ENCODE data around the gene PAX5.

DNA sequence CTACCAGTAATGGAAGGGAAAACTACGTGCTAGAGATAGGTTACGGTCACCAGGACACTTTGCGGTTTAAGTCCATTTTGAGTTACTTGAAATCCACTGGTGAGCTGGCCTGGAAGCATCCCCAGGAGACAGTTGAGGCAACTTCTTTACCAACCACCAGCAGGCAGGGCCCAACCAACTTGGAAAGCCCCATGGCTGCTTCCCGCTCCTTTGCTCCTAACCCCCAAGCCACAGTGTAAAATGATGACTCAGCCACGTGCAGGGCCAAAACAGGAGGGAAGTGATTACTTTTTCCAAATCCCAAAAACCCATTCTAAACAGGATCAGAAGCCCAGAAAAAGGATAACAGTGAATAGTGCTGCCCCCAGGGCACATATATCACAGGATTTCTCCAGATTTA is 87.4 kb downstream of the PAX5 start:
- TF ChIP-seq ZBTB8A (CRISPR knock-in tag; IDR thresholded peaks at IDR 0.05; ENCODE audit: borderline replicate concordance, low read depth) (no peak), PTBP1 (IDR thresholded peaks at IDR 0.05; ENCODE audit: low read depth, low read length, poor library complexity, severe bottlenecking) (no peak), PRMT3 (CRISPR knock-in tag; IDR thresholded peaks at IDR 0.05; ENCODE audit: borderline replicate concordance, low read depth) (no peak)
- TF ChIP-seq, protein P1, sequence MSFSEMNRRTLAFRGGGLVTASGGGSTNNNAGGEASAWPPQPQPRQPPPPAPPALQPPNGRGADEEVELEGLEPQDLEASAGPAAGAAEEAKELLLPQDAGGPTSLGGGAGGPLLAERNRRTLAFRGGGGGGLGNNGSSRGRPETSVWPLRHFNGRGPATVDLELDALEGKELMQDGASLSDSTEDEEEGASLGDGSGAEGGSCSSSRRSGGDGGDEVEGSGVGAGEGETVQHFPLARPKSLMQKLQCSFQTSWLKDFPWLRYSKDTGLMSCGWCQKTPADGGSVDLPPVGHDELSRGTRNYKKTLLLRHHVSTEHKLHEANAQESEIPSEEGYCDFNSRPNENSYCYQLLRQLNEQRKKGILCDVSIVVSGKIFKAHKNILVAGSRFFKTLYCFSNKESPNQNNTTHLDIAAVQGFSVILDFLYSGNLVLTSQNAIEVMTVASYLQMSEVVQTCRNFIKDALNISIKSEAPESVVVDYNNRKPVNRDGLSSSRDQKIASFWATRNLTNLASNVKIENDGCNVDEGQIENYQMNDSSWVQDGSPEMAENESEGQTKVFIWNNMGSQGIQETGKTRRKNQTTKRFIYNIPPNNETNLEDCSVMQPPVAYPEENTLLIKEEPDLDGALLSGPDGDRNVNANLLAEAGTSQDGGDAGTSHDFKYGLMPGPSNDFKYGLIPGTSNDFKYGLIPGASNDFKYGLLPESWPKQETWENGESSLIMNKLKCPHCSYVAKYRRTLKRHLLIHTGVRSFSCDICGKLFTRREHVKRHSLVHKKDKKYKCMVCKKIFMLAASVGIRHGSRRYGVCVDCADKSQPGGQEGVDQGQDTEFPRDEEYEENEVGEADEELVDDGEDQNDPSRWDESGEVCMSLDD (CRISPR knock-in tag; IDR thresholded peaks at IDR 0.05; ENCODE audit: borderline replicate concordance) = no peak

All from HepG2 (cell line).